ENCODE results near the gene INTS11. TPM values are rescaled to one million over a fixed set of nuclear protein-coding genes. Genes with fewer than 3 reads are reported as not detected.

The INTS11 gene
- total and polyA plus RNA-seq, 2 of the 13 experiments (the other 11 are each of a cell fraction or from before 2014, with no cell fraction given), result 52.8 to 94.8 TPM

GRCh38 chr1:1325288-1326074, 1.0 kb upstream of the INTS11 start:
- in situ Hi-C loops (cut with HindIII; ENCODE audit: extremely low pct_ligation_motif_present, low pct_unique_long_range_greater_than_20kb), result no loop called here
- H3K36me3 ChIP-seq (replicated peaks in 1 of 2; ENCODE audit: control insufficient read depth in 1 of 2, insufficient read depth in 2 of 2, low read length in 2 of 2), result peaks cover 3 to 5% of the 10 kb centered on the region in 2 experiments; a peak in 2 of 5 replicates
- TF ChIP-seq ZNF775 (CRISPR knock-in tag; IDR thresholded peaks at IDR 0.05; ENCODE audit: borderline replicate concordance) (no peak), MAFK (conservative IDR thresholded peaks at IDR 0.05 in 1 of 2, IDR thresholded peaks at IDR 0.05 in 1 of 2; ENCODE audit: low read length in 2 of 2) (no peak), ETV6 (CRISPR knock-in tag; conservative IDR thresholded peaks at IDR 0.05) (no peak), XBP1 (CRISPR knock-in tag; IDR thresholded peaks at IDR 0.05) (no peak), ZMYM3 (CRISPR knock-in tag; IDR thresholded peaks at IDR 0.05) (no peak), MXI1 (IDR thresholded peaks at IDR 0.05; ENCODE audit: borderline replicate concordance, low read depth, low read length) (no peak), ZNF136 (CRISPR knock-in tag; IDR thresholded peaks at IDR 0.05; ENCODE audit: low read depth) (no peak), TEAD2 (CRISPR knock-in tag; IDR thresholded peaks at IDR 0.05) (no peak), SIN3A (IDR thresholded peaks at IDR 0.05; ENCODE audit: borderline replicate concordance, low read depth, low read length) (no peak), KDM6A (CRISPR knock-in tag; IDR thresholded peaks at IDR 0.05; ENCODE audit: low read depth) (no peak), ZNF44 (CRISPR knock-in tag; IDR thresholded peaks at IDR 0.05) (0 out of 2 replicates have a peak, but pooled peaks have one; percentile 6), FOXO4 (CRISPR knock-in tag; conservative IDR thresholded peaks at IDR 0.05) (no peak), ZNF670 (CRISPR knock-in tag; IDR thresholded peaks at IDR 0.05; ENCODE audit: borderline replicate concordance) (no peak), ZBTB49 (CRISPR knock-in tag; IDR thresholded peaks at IDR 0.05; ENCODE audit: borderline replicate concordance) (no peak), ARNT2 (CRISPR knock-in tag; IDR thresholded peaks at IDR 0.05; ENCODE audit: low read depth) (no peak), ZBTB46 (CRISPR knock-in tag; IDR thresholded peaks at IDR 0.05; ENCODE audit: borderline replicate concordance) (no peak), MEF2D (CRISPR knock-in tag; IDR thresholded peaks at IDR 0.05) (no peak; the same call in 1 of the 2 replicates), HNRNPLL (IDR thresholded peaks at IDR 0.05; ENCODE audit: low read depth, low read length, poor library complexity, severe bottlenecking) (no peak), ARNT (IDR thresholded peaks at IDR 0.05) (no peak)

More at GRCh38 chr1:1325288-1326074, 1.0 kb upstream of the INTS11 start:
- ATAC-seq, result peak; percentile 10
- H3K27me3 ChIP-seq (ENCODE audit: control insufficient read depth in 1 of 2, insufficient read depth in 2 of 2, low read length in 2 of 2), result no peaks in the 10 kb centered on the region
- 0% methylated on average over 3 of the region's 16 CpGs for WGBS (ENCODE audit: low lambda C conversion rate)
- H3K4me2 ChIP-seq (ENCODE audit: low read depth, low read length), result peak overlapping the region; percentile 98
- no peak for DNase-seq (ENCODE audit: low spot score)
- peak overlapping the region; percentile 90 for H3K9ac ChIP-seq (ENCODE audit: insufficient read depth, low read depth, low read length)
- no peak overlapping the region for H2AFZ ChIP-seq (ENCODE audit: low read length)
- H3K79me2 ChIP-seq (ENCODE audit: insufficient read depth, low read length), result peaks cover 45% of the 10 kb centered on the region
- no peaks in the 10 kb centered on the region for H3K9me3 ChIP-seq (ENCODE audit: low read length)
- intact Hi-C loops (cut with micrococcal nuclease; ENCODE audit: unreplicated experiment), result loop anchor here (2.0 kb wide), 1 partner anchor 19 kb away; no protein-coding TSS in a partner anchor
- ChIA-PET CTCF (ENCODE audit: low intra/inter-chr PET ratio, low total read pairs) (no interaction called here), POLR2A (interaction anchor here (1.0 to 1.4 kb wide), 4 partner anchors 10 to 46 kb away, joined by 3 to 4 read pairs (median 3); no protein-coding TSS in a partner anchor)
- H3K27ac ChIP-seq (ENCODE audit: extremely low read length, insufficient read depth, low read length), result peak overlapping the region; percentile 77
- BruUV-seq (replicated peaks), result no TSS peak
- no peak for FAIRE-seq
- H3K4me1 ChIP-seq (ENCODE audit: insufficient read depth, low read length), result peaks cover 30% of the 10 kb centered on the region
- peak overlapping the region; percentile 68 to 96 (median 95) for H3K4me3 ChIP-seq (replicated peaks in 1 of 3; ENCODE audit: insufficient read depth in 1 of 3, low read depth in 2 of 3, low read length in 3 of 3)
- H4K20me1 ChIP-seq (ENCODE audit: insufficient read depth, low read length), result peaks cover 5% of the 10 kb centered on the region; the same call in 1 of the 2 replicates
